ENCODE results near the gene HAUS1.
"Not testable (repeated sequence)": the region's sequence is repeated elsewhere in the genome, so short reads cannot be mapped to it uniquely, and the experiment has no call there.

HAUS1 gene

DNA sequence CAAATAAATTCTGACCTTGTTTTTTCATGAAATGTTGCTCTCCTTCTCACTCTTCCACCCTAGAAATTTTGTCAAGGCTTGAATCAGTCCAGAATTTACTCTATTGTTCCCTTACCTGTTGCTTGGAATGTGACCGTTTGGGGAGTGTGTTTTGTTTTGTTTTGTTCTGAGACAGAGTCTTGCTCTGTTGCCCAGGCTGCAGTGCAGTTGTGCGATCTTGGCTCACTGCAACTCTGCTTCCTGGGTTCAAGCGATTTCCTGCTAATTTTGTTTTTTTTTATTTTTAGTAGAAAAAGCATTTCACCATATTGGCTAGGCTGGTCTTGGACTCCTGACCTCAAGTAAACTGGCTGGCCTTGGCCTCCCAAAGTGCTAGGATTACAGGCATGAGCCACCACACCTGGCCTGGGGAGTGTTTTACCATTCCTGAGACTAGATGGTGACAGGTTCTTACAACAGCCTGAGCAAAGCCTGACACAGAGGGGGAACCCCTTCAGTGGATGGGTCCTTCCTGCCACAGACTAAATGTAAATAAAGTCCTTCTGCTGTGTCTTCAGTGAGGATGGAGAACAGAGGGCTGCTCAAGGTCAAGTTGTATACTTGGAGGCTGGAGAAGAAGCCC is 52.0 kb downstream of the HAUS1 start:
- no peak for DNase-seq (ENCODE audit: low read depth in 2 of 2)

DNA sequence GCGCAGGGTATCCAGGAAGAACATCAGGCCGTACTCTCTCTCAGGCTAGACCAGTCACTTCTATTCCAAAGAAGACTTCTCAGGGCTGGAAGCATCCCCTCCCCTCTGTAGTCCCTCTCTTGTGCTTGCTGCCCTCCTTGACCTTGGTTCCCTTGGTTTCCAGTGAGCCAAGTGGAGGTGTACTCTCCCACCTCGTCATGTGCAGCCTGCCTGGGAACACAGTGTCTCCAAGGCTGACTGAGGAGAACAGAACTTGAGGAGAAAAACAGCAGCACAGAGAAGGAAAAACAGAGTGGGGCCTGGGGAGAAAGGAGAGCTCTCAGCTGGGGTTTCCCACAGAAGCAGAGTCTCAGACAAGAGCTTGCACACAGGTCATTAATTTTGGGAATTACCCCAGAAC is 52.7 kb downstream of the HAUS1 start:
- DNase-seq (ENCODE audit: low read depth in 2 of 2): no peak

- DNase-seq (ENCODE audit: low read depth in 2 of 2): no peak
These were observed 54.3 kb downstream of the HAUS1 start for GRCh38 chr18:46158499-46158898.

- no peak for DNase-seq (ENCODE audit: low read depth in 2 of 2)
These were observed 56.0 kb downstream of the HAUS1 start for GRCh38 chr18:46160050-46160798.

GRCh38 chr18:46160840-46161239 is 56.7 kb downstream of the HAUS1 start:
- not testable (repeated sequence) for DNase-seq (ENCODE audit: low read depth in 2 of 2)

GRCh38 chr18:46161703-46162396 is 57.7 kb downstream of the HAUS1 start:
- no peak for DNase-seq (ENCODE audit: low read depth in 2 of 2)

- no peak for DNase-seq (ENCODE audit: low read depth in 2 of 2)
These were observed 58.9 kb downstream of the HAUS1 start for GRCh38 chr18:46163091-46163490.

- no peak for DNase-seq (ENCODE audit: low read depth in 2 of 2)
These were observed 59.8 kb downstream of the HAUS1 start for GRCh38 chr18:46163941-46164499.

DNA sequence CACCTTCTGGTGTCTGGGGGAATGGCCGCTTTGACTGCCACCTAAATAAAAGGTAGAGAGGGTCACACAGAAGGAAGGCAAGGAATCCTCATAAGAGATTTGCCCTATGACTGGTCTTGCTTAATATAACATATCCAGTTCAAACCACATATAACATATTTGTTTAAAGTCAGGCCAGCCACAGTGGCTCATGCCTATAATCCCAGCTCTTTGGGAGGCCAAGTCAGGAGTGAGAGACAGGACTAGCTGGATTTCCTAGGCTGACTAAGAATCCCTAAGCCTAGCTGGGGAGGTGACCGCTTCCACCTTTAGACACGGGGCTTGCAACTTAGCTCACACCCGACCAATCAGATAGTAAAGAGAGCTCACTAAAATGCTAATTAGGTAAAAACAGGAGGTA is 60.3 kb downstream of the HAUS1 start:
- not testable (repeated sequence) for DNase-seq (ENCODE audit: low read depth in 2 of 2)

GRCh38 chr18:46164920-46165319 is 60.7 kb downstream of the HAUS1 start:
- no peak for DNase-seq (ENCODE audit: low read depth in 2 of 2)

- DNase-seq (ENCODE audit: low read depth in 2 of 2): no peak
These were observed 62.2 kb downstream of the HAUS1 start for GRCh38 chr18:46166261-46166970.

DNA sequence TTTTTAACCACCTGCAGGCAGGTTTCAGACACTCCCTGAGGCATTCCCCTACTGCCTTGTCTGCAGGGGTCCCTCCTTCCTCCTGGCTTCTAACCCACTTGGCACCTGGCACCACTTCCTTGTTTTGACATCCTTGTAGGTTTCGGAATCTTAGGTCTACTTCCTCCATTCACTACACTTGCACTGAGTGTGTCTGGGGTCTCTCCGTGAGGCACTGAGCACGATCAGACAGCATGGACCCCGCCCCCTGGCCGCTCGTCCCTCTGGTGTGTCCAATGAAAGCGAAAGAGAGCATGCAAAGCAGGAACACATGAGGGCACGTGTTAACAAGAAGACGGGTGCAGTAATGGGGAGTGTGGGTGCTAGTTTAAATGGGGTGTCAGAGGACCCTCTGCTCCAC is 63.8 kb downstream of the HAUS1 start:
- peak; percentile 6 to 12 for DNase-seq (ENCODE audit: low read depth in 2 of 2)

DNA sequence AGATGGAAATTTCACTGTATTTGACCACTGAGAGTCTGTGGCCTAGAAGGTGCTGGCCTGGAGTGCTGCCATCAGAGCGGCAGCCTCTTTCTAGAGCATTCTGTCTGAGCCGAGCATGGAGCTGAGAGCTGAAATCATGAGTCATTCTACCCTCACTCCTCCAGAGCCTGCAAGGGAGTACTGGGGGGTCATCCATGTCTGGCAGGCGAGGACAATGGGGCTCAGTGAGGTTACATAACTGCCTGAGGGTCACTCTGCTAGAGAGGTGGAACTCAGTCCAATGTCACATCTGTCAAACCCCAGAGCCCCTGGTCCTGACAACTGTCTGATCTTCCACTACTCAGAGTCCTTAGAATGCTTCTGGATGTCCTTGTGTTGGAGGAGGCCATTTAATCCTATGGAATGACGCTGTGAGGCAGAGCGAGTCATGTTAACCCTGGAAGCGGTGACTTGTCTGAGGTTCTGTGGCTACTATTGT is 65.3 kb downstream of the HAUS1 start:
- DNase-seq (ENCODE audit: low read depth in 2 of 2): no peak

DNA sequence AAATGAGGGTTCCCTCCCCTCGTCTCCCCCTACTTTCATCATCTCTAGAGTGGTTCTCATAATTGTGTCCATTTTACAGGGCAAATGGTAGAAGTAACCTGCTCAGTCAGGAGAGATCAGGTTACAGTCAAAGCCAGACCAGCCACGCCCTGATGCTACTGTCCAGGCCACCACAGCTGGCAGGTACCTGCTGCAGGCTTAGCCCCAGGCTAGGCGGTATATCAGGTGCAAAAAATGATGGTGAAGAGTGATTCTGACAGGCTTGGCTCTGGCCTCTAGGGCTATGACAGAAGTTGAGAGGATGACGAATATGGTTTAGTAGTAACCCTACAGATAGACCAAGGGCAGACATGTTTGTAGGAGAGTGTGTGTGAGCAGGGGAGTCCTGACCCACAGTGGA is 67.1 kb downstream of the HAUS1 start:
- DNase-seq (ENCODE audit: low read depth in 2 of 2): no peak

DNA sequence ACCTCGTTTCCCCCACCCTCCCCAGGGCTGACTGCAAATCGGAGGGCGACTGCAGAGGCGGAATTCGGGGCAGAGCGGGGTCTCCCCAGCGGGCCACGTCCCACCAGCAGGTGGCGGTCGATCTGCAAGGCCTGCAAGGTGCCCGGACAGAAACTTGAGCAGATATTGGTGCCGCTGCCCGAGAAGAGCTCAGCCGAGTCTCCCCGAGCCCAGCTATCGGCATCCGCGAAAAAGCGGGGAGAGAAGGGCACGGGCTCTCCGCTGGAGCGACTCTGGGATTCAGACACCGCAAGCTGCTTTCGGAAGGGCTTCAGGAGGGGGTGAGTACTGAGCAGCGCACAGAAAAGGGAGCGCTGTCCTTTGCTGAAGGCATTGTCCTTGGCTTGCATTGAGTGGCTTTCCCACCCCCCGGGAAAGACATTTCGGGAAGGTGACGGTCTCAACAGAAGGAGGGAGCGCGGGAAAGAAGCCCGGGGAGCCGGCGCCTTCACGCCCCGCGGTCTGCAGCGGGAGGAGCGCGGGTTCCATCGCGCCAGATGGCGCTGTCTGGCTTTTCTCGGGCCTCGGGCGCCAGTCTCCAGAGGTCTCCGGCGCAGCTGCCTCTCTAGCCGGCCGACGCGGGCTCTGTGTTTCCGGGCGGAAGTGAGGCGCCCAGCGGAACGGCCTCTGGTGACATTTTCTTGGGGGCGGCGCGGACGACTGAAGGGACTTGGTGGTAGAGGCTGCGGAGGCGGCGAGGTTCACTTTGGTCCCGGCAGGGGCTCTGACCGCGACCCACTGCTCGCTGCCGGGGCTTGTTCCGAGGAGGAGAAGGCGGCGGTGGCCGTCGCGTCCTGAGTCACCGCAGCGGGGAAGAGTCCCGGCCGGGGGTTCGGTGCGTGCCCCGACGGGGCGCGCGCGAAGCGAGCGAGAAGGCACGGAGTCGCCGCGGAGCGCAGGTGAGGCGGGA is 69.5 kb downstream of the HAUS1 start:
- DNase-seq (ENCODE audit: low read depth in 2 of 2): peak; percentile 88 to 89

DNA sequence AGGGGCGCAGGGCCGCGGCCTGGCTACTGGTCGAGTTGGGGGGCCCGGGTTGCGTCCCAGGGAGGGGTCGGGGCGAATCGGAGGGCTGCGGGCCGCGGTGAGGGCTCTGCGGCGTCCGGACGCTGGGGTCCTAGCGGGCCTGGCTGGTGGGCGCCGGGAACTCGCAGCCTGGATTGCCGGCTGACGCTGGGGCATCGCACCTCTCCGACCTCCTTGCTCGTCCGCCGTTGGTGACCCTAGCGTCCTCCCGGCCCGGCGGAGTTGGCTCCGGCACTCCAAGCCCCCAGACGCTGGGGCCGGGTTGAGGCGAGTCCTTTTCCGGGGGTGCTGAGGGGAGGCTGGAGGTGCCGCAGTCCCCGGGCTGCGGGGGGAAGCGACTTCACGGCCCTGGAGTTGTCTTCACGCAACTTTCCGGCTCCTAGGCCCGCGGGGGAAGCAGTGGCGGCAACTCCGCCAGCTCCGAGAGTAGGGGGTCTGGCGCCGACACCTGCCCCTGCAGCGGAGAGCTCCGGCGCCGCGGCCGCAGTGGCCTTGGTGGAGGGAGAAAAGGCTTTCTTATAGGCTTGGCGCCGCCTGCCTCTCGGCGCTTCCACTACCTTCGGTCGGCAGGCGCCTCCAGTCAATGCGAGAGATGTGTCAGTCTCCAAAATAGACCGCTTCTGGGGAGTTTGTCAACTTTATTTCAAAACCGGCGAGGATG is 70.3 kb downstream of the HAUS1 start:
- DNase-seq (ENCODE audit: low read depth in 2 of 2): peak in 1 of 2 donors; percentile 12

- DNase-seq (ENCODE audit: low read depth in 2 of 2): no peak
These were observed 71.8 kb downstream of the HAUS1 start for GRCh38 chr18:46176001-46176400.
